ENCODE data around the gene UBL4A.

The UBL4A gene

GRCh38 chrX:154452823-154453222, 33.6 kb downstream of the UBL4A start:
- TF ChIP-seq CTCF (IDR thresholded peaks at IDR 0.05; ENCODE audit: insufficient read depth, low read depth, low read length, missing control alignments), result no peak
- no peak for DNase-seq (ENCODE audit: low read depth)
- no peak overlapping the region for H3K4me3 ChIP-seq (ENCODE audit: low read length)

GRCh38 chrX:154450312-154450711, 36.1 kb downstream of the UBL4A start:
- no peak for DNase-seq (ENCODE audit: low read depth)
- no peak for TF ChIP-seq CTCF (IDR thresholded peaks at IDR 0.05; ENCODE audit: insufficient read depth, low read depth, low read length, missing control alignments)
- no peak overlapping the region for H3K4me3 ChIP-seq (ENCODE audit: low read length)

- no peak for TF ChIP-seq CTCF (IDR thresholded peaks at IDR 0.05; ENCODE audit: insufficient read depth, low read depth, low read length, missing control alignments)
- H3K4me3 ChIP-seq (ENCODE audit: low read length), result no peak overlapping the region
- no peak for DNase-seq (ENCODE audit: low read depth)
Measured at GRCh38 chrX:154449618-154450017, 36.8 kb downstream of the UBL4A start.

GRCh38 chrX:154448484-154448883, 37.9 kb downstream of the UBL4A start:
- H3K4me3 ChIP-seq (ENCODE audit: low read length), result no peak overlapping the region
- DNase-seq (ENCODE audit: low read depth), result no peak
- TF ChIP-seq CTCF (IDR thresholded peaks at IDR 0.05; ENCODE audit: insufficient read depth, low read depth, low read length, missing control alignments), result no peak

GRCh38 chrX:154446430-154446829, 40.0 kb downstream of the UBL4A start:
- H3K4me3 ChIP-seq (ENCODE audit: low read length), result no peak overlapping the region
- DNase-seq (ENCODE audit: low read depth), result no peak
- no peak for TF ChIP-seq CTCF (IDR thresholded peaks at IDR 0.05; ENCODE audit: insufficient read depth, low read depth, low read length, missing control alignments)

GRCh38 chrX:154445776-154446175, 40.6 kb downstream of the UBL4A start:
- no peak for DNase-seq (ENCODE audit: low read depth)
- no peak overlapping the region for H3K4me3 ChIP-seq (ENCODE audit: low read length)
- no peak for TF ChIP-seq CTCF (IDR thresholded peaks at IDR 0.05; ENCODE audit: insufficient read depth, low read depth, low read length, missing control alignments)

GRCh38 chrX:154444755-154445246, 41.6 kb downstream of the UBL4A start:
- H3K4me3 ChIP-seq (ENCODE audit: low read length), result peak overlapping the region; percentile 51
- no peak for DNase-seq (ENCODE audit: low read depth)
- no peak for TF ChIP-seq CTCF (IDR thresholded peaks at IDR 0.05; ENCODE audit: insufficient read depth, low read depth, low read length, missing control alignments)

All from epithelial cell of esophagus (primary cell).